Naive thymus-derived CD8-positive, alpha-beta T cell (primary cell): ENCODE measurements around the gene TAOK1. TPM values are rescaled to one million over a fixed set of nuclear protein-coding genes. Genes with fewer than 3 reads are reported as not detected.
"Not testable (repeated sequence)": the region's sequence is repeated elsewhere in the genome, so short reads cannot be mapped to it uniquely, and the experiment has no call there.

ENCODE experiments used
- ATAC-seq, 2 donors: fragments of 150-1000 bp; cut with Tn5 transposase in 1 of 2; sonication (Bioruptor Pico), chemical (Tn5 transposase) in 1 of 2; 1 replicate in 1 of 2; 2 replicates in 1 of 2; pipeline ENCODE4 v1.10.0; 2021; ENCODE audit warnings: mild to moderate bottlenecking in 2 of 2, moderate library complexity in 2 of 2
- POLR2A ChIA-PET: fragments of 350-600 bp; sonication (Branson Sonifier 250); formaldehyde crosslinking; loops from one replicate; lab custom pipeline; 2021; ENCODE audit warnings: antibody characterized with exemption; lab: Charles Lee
- DNase-seq, 10 donors: peaks; one replicate each; pipeline versions ENCODE4 v3.0.0 to v3.0.0-alpha.2; 2020 to 2022
- H3K27ac Mint-ChIP-seq, 10 donors: one replicate each; pipeline ENCODE4 v1.8.0; 2020 to 2022; ENCODE audit warnings: mild to moderate bottlenecking in 10 of 10, mixed read lengths in 10 of 10, moderate library complexity in 4 of 10, inconsistent platforms in 1 of 10
- H3K27me3 Mint-ChIP-seq, 5 donors: one replicate each; pipeline ENCODE4 v1.8.0; 2021 to 2022; ENCODE audit warnings: mixed read lengths in 5 of 5
- H3K36me3 Mint-ChIP-seq, 3 donors: one replicate each; pipeline ENCODE4 v1.8.0; 2020 to 2022; ENCODE audit warnings: mixed read lengths in 3 of 3, mild to moderate bottlenecking in 2 of 3, inconsistent platforms in 1 of 3
- H3K4me1 Mint-ChIP-seq, 4 donors: one replicate each; pipeline ENCODE4 v1.8.0; 2021 to 2022; ENCODE audit warnings: mixed read lengths in 4 of 4
- H3K4me3 Mint-ChIP-seq, 10 donors: one replicate each; pipeline ENCODE4 v1.8.0; 2020 to 2022; ENCODE audit warnings: mild to moderate bottlenecking in 10 of 10, mixed read lengths in 10 of 10, moderate library complexity in 6 of 10, inconsistent platforms in 1 of 10
- H3K9me3 Mint-ChIP-seq, 9 donors: one replicate each; pipeline ENCODE4 v1.8.0; 2020 to 2022; ENCODE audit warnings: mixed read lengths in 9 of 9, mild to moderate bottlenecking in 3 of 9, inconsistent platforms in 1 of 9, moderate library complexity in 1 of 9
- polyA plus RNA-seq, 3 donors: library from polyadenylated mRNA; unstranded; fragments of 300-500 nt; fragmentation: Illumina TruSeq; gene quantifications; one replicate each; pipeline ENCODE4 v1.2.3, GENCODE V29; 2021
- total RNA-seq, 8 experiments: library from RNA in 2 of 8; stranded (reverse) in 2 of 8; gene quantifications; one replicate each; pipeline ENCODE4 v1.2.3 and lab custom pipeline; 2021 to 2026

Gene TAOK1
- total and polyA plus RNA-seq, 5 experiments from 2014 or later: 2.4 to 63.8 (median 3.5) TPM

GRCh38 chr17:29524692-29525091, 134.5 kb downstream of the TAOK1 start:
- POLR2A ChIA-PET: no interaction called here
- Mint-ChIP-seq H3K9me3 (no peaks in the 10 kb centered on the region), H3K27me3 (no peaks in the 10 kb centered on the region), H3K27ac (peak overlapping the region in 1 of 10 donors; percentile 31), H3K4me1 (no peaks in the 10 kb centered on the region), H3K4me3 (no peak overlapping the region), H3K36me3 (peaks cover 0 to 75% (median 8%) of the 10 kb centered on the region in 3 donors)
- ATAC-seq: no peak
- DNase-seq: no peak

- ATAC-seq (no peak), DNase-seq (no peak)
- Mint-ChIP-seq H3K27ac (peak overlapping the region in 3 of 10 donors; percentile 10 to 55 (median 43)), H3K4me3 (no peak overlapping the region), H3K9me3 (no peaks in the 10 kb centered on the region), H3K36me3 (peaks cover 0 to 78% (median 13%) of the 10 kb centered on the region in 3 donors), H3K4me1 (no peaks in the 10 kb centered on the region), H3K27me3 (no peaks in the 10 kb centered on the region)
- POLR2A ChIA-PET: no interaction called here
Measured at GRCh38 chr17:29526322-29526721, 136.2 kb downstream of the TAOK1 start.

- ATAC-seq: no peak
- no peaks in the 10 kb centered on the region for H3K9me3 Mint-ChIP-seq
- DNase-seq: no peak
- POLR2A ChIA-PET: no interaction called here
- H3K27ac Mint-ChIP-seq: peak overlapping the region in 1 of 10 donors; percentile 29
- H3K4me3 Mint-ChIP-seq: no peak overlapping the region
- H3K4me1 Mint-ChIP-seq: no peaks in the 10 kb centered on the region
- H3K36me3 Mint-ChIP-seq: peaks cover 0 to 69% (median 27%) of the 10 kb centered on the region in 3 donors
- no peaks in the 10 kb centered on the region for H3K27me3 Mint-ChIP-seq
Measured at GRCh38 chr17:29533976-29534375, 143.8 kb downstream of the TAOK1 start.

GRCh38 chr17:29544066-29544465, 153.9 kb downstream of the TAOK1 start:
- no peaks in the 10 kb centered on the region for H3K9me3 Mint-ChIP-seq
- H3K4me3 Mint-ChIP-seq: no peak overlapping the region
- DNase-seq (no peak), ATAC-seq (no peak)
- H3K36me3 Mint-ChIP-seq: peaks cover 0 to 57% (median 26%) of the 10 kb centered on the region in 3 donors
- no peak overlapping the region for H3K27ac Mint-ChIP-seq
- POLR2A ChIA-PET: no interaction called here
- H3K4me1 Mint-ChIP-seq: peaks cover 0 to 4% (median 0%) of the 10 kb centered on the region in 4 donors
- H3K27me3 Mint-ChIP-seq: no peaks in the 10 kb centered on the region

GRCh38 chr17:29546085-29546484, 155.9 kb downstream of the TAOK1 start:
- H3K36me3 Mint-ChIP-seq: peaks cover 0 to 42% (median 22%) of the 10 kb centered on the region in 3 donors
- H3K27ac Mint-ChIP-seq: no peak overlapping the region
- H3K27me3 Mint-ChIP-seq: no peaks in the 10 kb centered on the region
- ATAC-seq (no peak), DNase-seq (no peak)
- no peak overlapping the region for H3K4me3 Mint-ChIP-seq
- peaks cover 0 to 4% (median 0%) of the 10 kb centered on the region in 4 donors for H3K4me1 Mint-ChIP-seq
- POLR2A ChIA-PET: no interaction called here
- H3K9me3 Mint-ChIP-seq: no peaks in the 10 kb centered on the region

- Mint-ChIP-seq H3K9me3 (no peaks in the 10 kb centered on the region), H3K4me3 (no peak overlapping the region), H3K27ac (no peak overlapping the region), H3K4me1 (peaks cover 0 to 4% (median 0%) of the 10 kb centered on the region in 4 donors), H3K27me3 (no peaks in the 10 kb centered on the region), H3K36me3 (peaks cover 0 to 40% (median 22%) of the 10 kb centered on the region in 3 donors)
- POLR2A ChIA-PET: no interaction called here
- ATAC-seq: no peak
- DNase-seq: no peak
Measured at GRCh38 chr17:29546830-29547229, 156.7 kb downstream of the TAOK1 start.

GRCh38 chr17:29549177-29549923, 159.2 kb downstream of the TAOK1 start:
- ATAC-seq (no peak), DNase-seq (no peak)
- Mint-ChIP-seq H3K4me1 (peaks cover 0 to 4% (median 1%) of the 10 kb centered on the region in 4 donors), H3K9me3 (no peaks in the 10 kb centered on the region), H3K27me3 (no peaks in the 10 kb centered on the region), H3K4me3 (no peak overlapping the region), H3K36me3 (peaks cover 0 to 17% (median 4%) of the 10 kb centered on the region in 3 donors), H3K27ac (no peak overlapping the region)
- POLR2A ChIA-PET: no interaction called here

- Mint-ChIP-seq H3K27ac (no peak overlapping the region), H3K36me3 (peaks cover 0 to 4% (median 0%) of the 10 kb centered on the region in 3 donors), H3K4me1 (peaks cover 0 to 36% (median 7%) of the 10 kb centered on the region in 4 donors), H3K4me3 (no peak overlapping the region), H3K27me3 (no peaks in the 10 kb centered on the region), H3K9me3 (no peaks in the 10 kb centered on the region)
- no peak for DNase-seq
- ATAC-seq: no peak
- POLR2A ChIA-PET: interaction anchor here (1.4 to 2.1 kb wide), 2 partner anchors 10 to 12 kb away, joined by 4 to 5 read pairs; partner anchors contain the start of genes ABHD15 and TP53I13
Measured at GRCh38 chr17:29555840-29556239, 165.7 kb downstream of the TAOK1 start.

- Mint-ChIP-seq H3K27me3 (no peaks in the 10 kb centered on the region), H3K4me1 (peaks cover 4 to 49% (median 12%) of the 10 kb centered on the region in 4 donors), H3K9me3 (no peaks in the 10 kb centered on the region), H3K4me3 (no peak overlapping the region), H3K36me3 (peaks cover 0 to 4% (median 0%) of the 10 kb centered on the region in 3 donors), H3K27ac (peak overlapping the region in 2 of 10 donors; percentile 31 to 38)
- DNase-seq: no peak
- POLR2A ChIA-PET: interaction anchor here (1.4 to 2.1 kb wide), 2 partner anchors 9 to 11 kb away, joined by 4 to 5 read pairs; partner anchors contain the start of genes ABHD15 and TP53I13
- no peak for ATAC-seq
Measured at GRCh38 chr17:29557085-29557738, 167.0 kb downstream of the TAOK1 start.

- H3K36me3 Mint-ChIP-seq: peaks cover 0 to 4% (median 0%) of the 10 kb centered on the region in 3 donors
- H3K4me3 Mint-ChIP-seq: no peak overlapping the region
- H3K9me3 Mint-ChIP-seq: no peaks in the 10 kb centered on the region
- POLR2A ChIA-PET: no interaction called here
- peaks cover 4 to 54% (median 15%) of the 10 kb centered on the region in 4 donors for H3K4me1 Mint-ChIP-seq
- peak overlapping the region in 1 of 10 donors; percentile 38 for H3K27ac Mint-ChIP-seq
- DNase-seq (no peak), ATAC-seq (no peak)
- H3K27me3 Mint-ChIP-seq: no peaks in the 10 kb centered on the region
Measured at GRCh38 chr17:29557739-29558116, 167.6 kb downstream of the TAOK1 start.

GRCh38 chr17:29558139-29558538, 168.0 kb downstream of the TAOK1 start:
- H3K36me3 Mint-ChIP-seq, DNase-seq, ATAC-seq, POLR2A ChIA-PET, H3K4me3 Mint-ChIP-seq, H3K27me3 Mint-ChIP-seq, H3K9me3 Mint-ChIP-seq: not testable (repeated sequence)
- Mint-ChIP-seq H3K4me1 (peaks cover 6 to 58% (median 18%) of the 10 kb centered on the region in 4 donors), H3K27ac (peak overlapping the region in 1 of 10 donors; percentile 38)

GRCh38 chr17:29559640-29560039, 169.5 kb downstream of the TAOK1 start:
- peak overlapping the region in 1 of 10 donors; percentile 69 for H3K27ac Mint-ChIP-seq
- H3K4me3 Mint-ChIP-seq: no peak overlapping the region
- H3K9me3 Mint-ChIP-seq: no peaks in the 10 kb centered on the region
- no peak for ATAC-seq
- no peak for DNase-seq
- POLR2A ChIA-PET: no interaction called here
- H3K27me3 Mint-ChIP-seq: no peaks in the 10 kb centered on the region
- peaks cover 10 to 67% (median 23%) of the 10 kb centered on the region in 4 donors for H3K4me1 Mint-ChIP-seq
- H3K36me3 Mint-ChIP-seq: peaks cover 0 to 4% (median 0%) of the 10 kb centered on the region in 3 donors

- H3K27ac Mint-ChIP-seq: peak overlapping the region in 1 of 10 donors; percentile 69
- POLR2A ChIA-PET: no interaction called here
- no peaks in the 10 kb centered on the region for H3K9me3 Mint-ChIP-seq
- peaks cover 10 to 69% (median 24%) of the 10 kb centered on the region in 4 donors for H3K4me1 Mint-ChIP-seq
- H3K27me3 Mint-ChIP-seq: no peaks in the 10 kb centered on the region
- ATAC-seq: no peak
- DNase-seq: no peak
- H3K36me3 Mint-ChIP-seq: peaks cover 0 to 4% (median 0%) of the 10 kb centered on the region in 3 donors
- H3K4me3 Mint-ChIP-seq: peak overlapping the region in 1 of 10 donors; percentile 71
Measured at GRCh38 chr17:29560316-29560715, 170.2 kb downstream of the TAOK1 start.
